SK-N-MC (cell line): ENCODE data around the gene PARD3.
"Not testable (repeated sequence)": the region's sequence is repeated elsewhere in the genome, so short reads cannot be mapped to it uniquely, and the experiment has no call there.

ENCODE experiments used
- DNase-seq: peaks from one replicate; pipeline ENCODE4 v3.0.0-alpha.2; 2011; ENCODE audit warnings: low read depth, low spot score
- H3K27ac ChIP-seq: fragments of 200-600 bp; sonication (generic); 2 replicates; pipeline ENCODE4 v1.5.1; 2016; ENCODE audit warnings: mixed run types
- H3K36me3 ChIP-seq: fragments of 200-600 bp; sonication (generic); 2 replicates; pipeline ENCODE4 v1.6.1; 2017; ENCODE audit warnings: antibody characterized with exemption, low read length, mixed read lengths; ENCODE audit not compliant: insufficient read depth
- H3K4me3 ChIP-seq: fragments of 200-600 bp; sonication (generic); 2 replicates; pipeline ENCODE4 v1.5.1; 2016
- H3K9ac ChIP-seq: fragments of 200-600 bp; sonication (generic); 2 replicates; pipeline ENCODE4 v1.8.0; 2017; ENCODE audit warnings: mixed run types, mixed read lengths; ENCODE audit not compliant: insufficient read length
- H3K9me3 ChIP-seq: fragments of 200-600 bp; sonication (generic); 2 replicates; pipeline ENCODE4 v1.6.1; 2017; ENCODE audit warnings: low read depth, mild to moderate bottlenecking, antibody characterized with exemption, low read length, moderate library complexity, mixed read lengths
- EZH2 ChIP-seq: fragments of 200-600 bp; sonication (generic); IDR thresholded peaks from one replicate; pipeline ENCODE4 v1.6.1; 2017; ENCODE audit warnings: antibody characterized with exemption
- FOXP2 ChIP-seq: optimal IDR thresholded peaks from 2 replicates; pipeline ENCODE3; 2011; ENCODE audit warnings: mild to moderate bottlenecking, moderate library complexity; ENCODE audit not compliant: insufficient read depth; ENCODE audit errors: extremely low read length, control extremely low read depth
- POLR2AphosphoS5 ChIP-seq: IDR thresholded peaks from 2 replicates; pipeline ENCODE4 v1.6.1; 2012; ENCODE audit warnings: mild to moderate bottlenecking, low read depth, low read length, borderline replicate concordance

Gene PARD3

DNA sequence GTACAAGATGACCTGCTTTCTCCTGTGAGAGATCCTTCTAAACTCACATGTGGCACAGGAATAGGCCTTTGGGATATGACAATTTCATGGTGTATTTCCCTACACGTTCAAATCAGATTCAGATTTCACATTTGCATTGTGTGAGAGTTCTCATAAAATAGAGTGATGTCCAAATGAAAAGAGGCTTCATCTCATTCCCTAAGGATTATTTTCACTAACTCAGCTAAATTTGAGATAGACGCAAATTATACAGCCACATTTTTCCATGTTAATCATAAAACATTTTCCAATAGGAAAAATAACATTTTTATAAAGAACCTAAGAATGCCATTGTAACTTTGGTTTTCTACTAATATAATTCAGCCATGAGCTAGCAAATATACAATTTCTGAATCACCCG lies 35.5 kb upstream of the PARD3 start:
- Histone ChIP-seq H3K9me3 (no peaks in the 10 kb centered on the region), H3K9ac (no peak overlapping the region), H3K27ac (peak overlapping the region; percentile 42; the same call in 1 of the 2 replicates), H3K4me3 (no peak overlapping the region), H3K36me3 (no peaks in the 10 kb centered on the region)
- TF ChIP-seq EZH2 = no peak
- no peak for TF ChIP-seq FOXP2
- peak; percentile 35 for DNase-seq

DNA sequence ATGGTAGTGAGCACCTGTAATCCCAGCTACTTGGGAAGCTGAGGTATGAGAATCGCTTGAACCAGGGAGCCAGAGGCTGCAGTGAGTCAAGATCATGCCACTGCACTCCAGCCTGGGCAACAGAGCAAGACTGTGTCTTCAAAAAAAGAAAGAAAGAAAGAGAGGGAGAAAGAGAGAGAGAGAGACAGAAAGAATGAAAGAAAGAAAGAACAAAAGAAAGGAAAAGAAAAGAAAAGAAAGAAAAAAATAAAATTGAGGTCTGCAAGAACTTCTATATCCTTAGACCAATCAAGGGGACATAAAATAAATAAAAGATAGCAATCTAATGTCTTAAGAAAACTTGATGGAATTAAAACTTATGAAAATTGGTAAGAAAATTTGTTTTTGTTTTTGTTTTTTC lies 34.9 kb upstream of the PARD3 start:
- H3K9ac ChIP-seq = no peak overlapping the region
- no peak for DNase-seq
- no peaks in the 10 kb centered on the region for H3K36me3 ChIP-seq
- no peak overlapping the region for H3K4me3 ChIP-seq
- no peak overlapping the region for H3K27ac ChIP-seq
- TF ChIP-seq FOXP2 = no peak
- TF ChIP-seq POLR2AphosphoS5 = no peak
- no peak for TF ChIP-seq EZH2
- H3K9me3 ChIP-seq = no peaks in the 10 kb centered on the region

DNA sequence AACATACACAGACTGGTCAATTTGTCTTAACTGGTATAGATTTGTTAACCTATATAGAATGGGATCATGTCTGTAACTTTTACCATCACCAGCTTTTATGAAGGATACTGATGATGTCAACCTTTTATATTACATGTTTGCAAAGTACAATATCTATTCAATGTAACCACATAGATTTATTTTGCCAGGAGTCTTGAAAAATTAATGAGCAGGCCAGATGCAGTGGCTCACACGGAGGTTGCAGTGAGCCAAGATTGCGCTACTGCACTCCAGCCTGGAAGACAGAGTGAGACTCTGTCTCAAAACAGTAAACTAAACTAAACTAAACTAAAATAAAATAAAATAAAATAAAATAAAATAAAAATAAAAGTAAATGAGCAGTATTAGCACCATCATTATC lies 30.0 kb upstream of the PARD3 start:
- no peak overlapping the region for H3K9ac ChIP-seq
- H3K9me3 ChIP-seq = no peaks in the 10 kb centered on the region
- DNase-seq = no peak
- TF ChIP-seq FOXP2 = no peak
- TF ChIP-seq POLR2AphosphoS5 = no peak
- TF ChIP-seq EZH2 = no peak
- no peak overlapping the region for H3K4me3 ChIP-seq
- no peaks in the 10 kb centered on the region for H3K36me3 ChIP-seq
- no peak overlapping the region for H3K27ac ChIP-seq

DNA sequence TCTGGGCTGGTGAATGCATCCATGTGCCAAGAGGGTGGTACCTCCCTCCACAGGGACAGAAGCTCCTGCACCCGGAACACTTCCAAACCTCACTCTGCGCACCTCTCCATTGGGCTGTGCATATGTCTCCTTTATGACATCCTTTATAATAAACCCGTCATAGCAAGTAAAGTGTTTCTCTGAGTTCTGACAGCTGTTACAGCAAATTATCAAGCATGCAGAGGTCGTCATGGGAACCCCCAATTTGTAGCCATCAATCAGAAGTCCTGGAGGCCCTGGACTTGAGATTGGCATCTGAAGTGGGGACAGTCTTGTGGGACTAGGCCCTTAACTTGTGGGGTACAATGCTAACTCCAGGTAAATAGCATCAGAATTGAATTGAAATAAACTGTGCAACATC lies 29.4 kb upstream of the PARD3 start:
- no peak overlapping the region for H3K9ac ChIP-seq
- no peak overlapping the region for H3K4me3 ChIP-seq
- DNase-seq = no peak
- no peak overlapping the region for H3K27ac ChIP-seq
- no peak for TF ChIP-seq EZH2
- no peak for TF ChIP-seq POLR2AphosphoS5
- H3K36me3 ChIP-seq = no peaks in the 10 kb centered on the region
- H3K9me3 ChIP-seq = no peaks in the 10 kb centered on the region

DNA sequence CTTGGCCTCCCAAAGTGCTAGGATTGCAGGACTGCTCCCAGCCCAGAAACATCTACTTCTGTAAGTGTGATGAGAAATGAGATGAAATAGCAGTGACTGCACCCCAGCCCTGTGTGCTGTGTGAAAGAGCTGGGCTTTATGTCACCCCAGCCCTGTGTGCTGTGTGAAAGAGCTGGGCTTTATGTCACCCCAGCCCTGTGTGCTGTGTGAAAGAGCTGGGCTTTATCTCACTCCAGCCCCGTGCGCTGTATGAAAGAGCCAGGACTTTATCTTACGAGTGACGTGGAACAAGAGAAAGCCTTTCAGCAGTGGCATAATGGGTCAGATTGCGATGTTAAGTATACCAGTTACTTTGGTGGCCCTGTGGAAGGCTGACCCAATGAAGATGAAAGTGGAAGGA lies 28.4 kb upstream of the PARD3 start:
- H3K9ac ChIP-seq, DNase-seq, H3K9me3 ChIP-seq, H3K36me3 ChIP-seq, H3K4me3 ChIP-seq, H3K27ac ChIP-seq: not testable (repeated sequence)

DNA sequence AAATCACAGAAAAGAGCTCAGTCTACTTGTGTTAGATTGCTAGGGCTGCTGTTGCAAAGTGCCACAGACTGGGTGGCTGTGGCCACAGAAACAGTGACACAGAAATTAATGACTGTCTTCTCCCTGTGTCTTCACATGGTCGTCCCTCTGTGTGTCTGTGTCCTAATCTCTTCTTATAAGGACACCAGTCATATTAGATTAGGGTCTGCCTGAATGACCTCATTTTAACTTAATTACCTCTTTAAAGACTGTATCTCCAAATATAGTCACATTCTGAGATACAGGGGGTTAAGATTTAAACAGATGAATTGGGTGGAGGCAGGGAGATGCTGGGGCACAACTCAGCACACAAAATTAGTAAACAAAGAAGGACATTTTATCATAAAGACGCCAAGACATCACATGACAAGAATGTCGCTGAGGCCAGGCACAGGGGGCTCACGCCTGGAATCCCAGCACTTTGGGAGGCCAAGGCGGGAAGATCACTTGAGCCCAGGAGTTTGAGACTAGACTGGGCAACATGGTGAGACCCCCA lies 23.3 kb upstream of the PARD3 start:
- Histone ChIP-seq H3K27ac (no peak overlapping the region), H3K36me3 (no peaks in the 10 kb centered on the region), H3K4me3 (no peak overlapping the region), H3K9ac (no peak overlapping the region), H3K9me3 (no peaks in the 10 kb centered on the region)
- DNase-seq = no peak
- TF ChIP-seq EZH2 = no peak

DNA sequence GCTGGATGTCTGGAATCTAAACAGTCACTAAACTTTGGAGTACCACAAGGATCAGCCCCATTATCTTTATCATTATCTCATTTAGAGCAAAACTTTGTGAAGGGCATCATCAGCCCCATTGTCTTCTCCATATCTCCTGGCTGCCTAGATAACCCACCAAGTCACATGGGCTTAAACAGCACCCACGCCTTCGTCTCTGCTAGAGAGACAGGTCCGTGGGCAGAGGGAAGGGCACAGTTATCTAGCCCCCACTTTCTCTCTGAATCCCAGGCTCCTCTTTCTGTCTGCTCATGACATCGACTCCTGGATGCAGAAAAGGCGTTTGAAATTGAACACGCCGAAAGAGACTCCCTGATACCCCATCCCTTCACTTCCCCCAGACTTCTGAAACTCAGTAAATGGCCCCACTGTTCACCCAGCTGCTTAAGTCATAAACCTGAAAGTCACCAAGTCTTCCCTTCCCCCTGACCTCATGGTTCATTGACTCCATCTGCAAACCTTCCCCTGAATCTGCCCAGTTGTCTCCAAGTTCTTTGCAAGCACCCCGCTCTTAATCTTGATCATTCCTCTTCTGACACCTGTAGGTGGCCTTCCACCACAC lies 20.9 kb upstream of the PARD3 start:
- Histone ChIP-seq H3K36me3 (no peaks in the 10 kb centered on the region), H3K4me3 (no peak overlapping the region), H3K27ac (no peak overlapping the region), H3K9me3 (no peaks in the 10 kb centered on the region), H3K9ac (no peak overlapping the region)
- TF ChIP-seq POLR2AphosphoS5 (no peak), EZH2 (no peak)
- DNase-seq = no peak

DNA sequence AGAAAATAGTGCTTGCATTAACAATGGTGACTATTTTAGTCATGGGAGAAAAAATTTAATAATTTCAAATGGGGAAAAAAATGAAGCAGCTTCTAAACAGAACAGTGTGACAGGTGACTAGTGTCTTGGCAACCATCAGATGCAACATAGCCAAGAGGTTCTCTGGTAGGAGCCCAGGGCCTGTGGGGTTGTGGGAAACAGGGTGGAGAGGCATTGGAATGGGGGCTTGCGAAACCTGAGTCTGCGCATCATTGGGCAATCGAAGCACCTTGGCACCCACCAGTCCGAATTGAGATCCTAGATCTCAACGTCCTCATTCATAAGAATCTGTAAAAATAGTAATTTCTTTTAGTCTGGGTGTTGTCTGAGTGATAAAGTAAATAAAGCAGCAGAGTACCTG lies 19.2 kb upstream of the PARD3 start:
- TF ChIP-seq EZH2 (no peak), POLR2AphosphoS5 (no peak), FOXP2 (no peak)
- Histone ChIP-seq H3K27ac (no peak overlapping the region), H3K9me3 (no peaks in the 10 kb centered on the region), H3K36me3 (no peaks in the 10 kb centered on the region), H3K9ac (no peak overlapping the region), H3K4me3 (no peak overlapping the region)
- DNase-seq = no peak

DNA sequence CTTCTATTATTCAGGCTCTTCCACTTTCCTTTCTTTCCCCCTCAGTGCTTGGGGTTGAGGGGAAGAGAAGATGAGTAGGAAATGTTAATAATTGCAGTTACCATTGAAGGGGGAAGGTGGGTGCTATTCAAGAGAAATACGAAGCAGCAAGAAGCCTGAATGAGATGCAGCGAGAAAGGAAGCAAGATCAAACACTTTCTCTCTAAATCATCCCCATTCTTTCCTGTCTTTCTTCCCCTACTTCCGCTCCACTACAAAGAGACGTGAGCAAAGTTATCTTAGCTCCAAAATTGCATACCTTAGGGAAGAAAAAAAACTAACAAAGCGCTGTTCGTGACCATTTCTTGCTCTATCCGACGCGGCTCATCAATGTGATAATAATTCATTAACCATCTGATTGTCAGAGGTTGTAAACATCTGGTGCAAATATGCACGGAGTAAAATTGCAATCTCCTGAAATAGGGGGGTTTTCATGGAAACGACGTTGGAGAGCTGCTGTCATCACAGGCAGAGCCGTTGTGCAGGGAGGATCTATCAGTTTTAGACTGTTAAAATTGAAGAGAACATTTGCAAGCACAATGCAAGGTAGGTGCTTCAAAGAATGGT lies 15.2 kb upstream of the PARD3 start:
- Histone ChIP-seq H3K27ac (no peak overlapping the region), H3K9ac (no peak overlapping the region), H3K36me3 (no peaks in the 10 kb centered on the region), H3K4me3 (peak overlapping the region; percentile 40; the same call in 1 of the 2 replicates), H3K9me3 (no peaks in the 10 kb centered on the region)
- no peak for DNase-seq
- TF ChIP-seq FOXP2 (no peak), POLR2AphosphoS5 (no peak), EZH2 (no peak)
